Measurements from ENCODE around the gene ZCCHC4.

The ZCCHC4 gene

GRCh38 chr4:25347473-25347872 lies 34.9 kb downstream of the ZCCHC4 start:
- H2BK15ac ChIP-seq (ENCODE audit: low read length): no peak overlapping the region
- DNase-seq (ENCODE audit: low spot score): no peak
- H3K18ac ChIP-seq (ENCODE audit: low read length): no peak overlapping the region
- H3K4me3 ChIP-seq (ENCODE audit: low read length in 2 of 2): no peak overlapping the region
- no peak overlapping the region for H3K4ac ChIP-seq (ENCODE audit: low read length)
- no peaks in the 10 kb centered on the region for H3K4me1 ChIP-seq (ENCODE audit: control insufficient read depth in 2 of 2, insufficient read depth in 1 of 2, low read depth in 1 of 2, low read length in 2 of 2)
- no peak overlapping the region for H3K9ac ChIP-seq (ENCODE audit: low read depth, low read length, poor library complexity)
- H3K79me1 ChIP-seq (ENCODE audit: low read depth, low read length): peaks cover 2% of the 10 kb centered on the region
- no peak overlapping the region for H2BK12ac ChIP-seq (ENCODE audit: low read length)
- no peak overlapping the region for H4K91ac ChIP-seq (ENCODE audit: low read depth, low read length, poor library complexity)
- no peak overlapping the region for H2AFZ ChIP-seq (ENCODE audit: low read length)
- no peak overlapping the region for H2AK5ac ChIP-seq (ENCODE audit: low read depth, low read length)
- peaks cover 2 to 3% of the 10 kb centered on the region in 2 donors for H3K36me3 ChIP-seq (replicated peaks in 1 of 2; ENCODE audit: control insufficient read depth in 2 of 2, insufficient read depth in 2 of 2, low read length in 2 of 2)
- no peak overlapping the region for H3K14ac ChIP-seq (ENCODE audit: low read length)
- no CpG with 5 or more reads among the region's 2 CpGs for WGBS, 2 donors (ENCODE audit: extremely low coverage in 2 of 2, insufficient read length in 2 of 2, insufficient replicate concordance in 1 of 2)
- H4K8ac ChIP-seq (ENCODE audit: low read depth, low read length): no peak overlapping the region
- no peaks in the 10 kb centered on the region for H3K9me3 ChIP-seq (replicated peaks in 1 of 2; ENCODE audit: control insufficient read depth in 2 of 2, insufficient read depth in 1 of 2, low read depth in 1 of 2, low read length in 2 of 2)
- no peak overlapping the region for H2BK5ac ChIP-seq (ENCODE audit: low read length)
- H2BK120ac ChIP-seq (ENCODE audit: low read depth, low read length): no peak overlapping the region
- H3K27ac ChIP-seq (replicated peaks; ENCODE audit: low read length): no peak overlapping the region
- no peak overlapping the region for H3K23ac ChIP-seq (ENCODE audit: low read depth, low read length, poor library complexity)
- no peak overlapping the region for H3K4me2 ChIP-seq (ENCODE audit: insufficient read depth, low read length, poor library complexity, severe bottlenecking)
- H3K27me3 ChIP-seq (ENCODE audit: control insufficient read depth in 3 of 3, insufficient read depth in 3 of 3, low read depth in 1 of 3, low read length in 3 of 3): no peaks in the 10 kb centered on the region

- no peak overlapping the region for H2BK120ac ChIP-seq (ENCODE audit: low read depth, low read length)
- H3K23ac ChIP-seq (ENCODE audit: low read depth, low read length, poor library complexity): no peak overlapping the region
- no peak overlapping the region for H3K9ac ChIP-seq (ENCODE audit: low read depth, low read length, poor library complexity)
- H4K91ac ChIP-seq (ENCODE audit: low read depth, low read length, poor library complexity): no peak overlapping the region
- H3K27ac ChIP-seq (replicated peaks; ENCODE audit: low read length): no peak overlapping the region
- no peak overlapping the region for H2BK5ac ChIP-seq (ENCODE audit: low read length)
- H3K14ac ChIP-seq (ENCODE audit: low read length): no peak overlapping the region
- no peak overlapping the region for H3K4ac ChIP-seq (ENCODE audit: low read length)
- H3K36me3 ChIP-seq (replicated peaks in 1 of 2; ENCODE audit: control insufficient read depth in 2 of 2, insufficient read depth in 2 of 2, low read length in 2 of 2): peaks cover 2 to 3% of the 10 kb centered on the region in 2 donors
- no peak overlapping the region for H4K8ac ChIP-seq (ENCODE audit: low read depth, low read length)
- H2BK15ac ChIP-seq (ENCODE audit: low read length): no peak overlapping the region
- no peak for DNase-seq (ENCODE audit: low spot score)
- no peak overlapping the region for H2AFZ ChIP-seq (ENCODE audit: low read length)
- no peaks in the 10 kb centered on the region for H3K27me3 ChIP-seq (ENCODE audit: control insufficient read depth in 3 of 3, insufficient read depth in 3 of 3, low read depth in 1 of 3, low read length in 3 of 3)
- H2AK5ac ChIP-seq (ENCODE audit: low read depth, low read length): no peak overlapping the region
- no peaks in the 10 kb centered on the region for H3K9me3 ChIP-seq (replicated peaks in 1 of 2; ENCODE audit: control insufficient read depth in 2 of 2, insufficient read depth in 1 of 2, low read depth in 1 of 2, low read length in 2 of 2)
- peaks cover 2% of the 10 kb centered on the region for H3K79me1 ChIP-seq (ENCODE audit: low read depth, low read length)
- no peak overlapping the region for H3K18ac ChIP-seq (ENCODE audit: low read length)
- no peaks in the 10 kb centered on the region for H3K4me1 ChIP-seq (ENCODE audit: control insufficient read depth in 2 of 2, insufficient read depth in 1 of 2, low read depth in 1 of 2, low read length in 2 of 2)
- WGBS, 2 donors (ENCODE audit: extremely low coverage in 2 of 2, insufficient read length in 2 of 2, insufficient replicate concordance in 1 of 2): no CpG with 5 or more reads among the region's 2 CpGs
- no peak overlapping the region for H3K4me3 ChIP-seq (ENCODE audit: low read length in 2 of 2)
- no peak overlapping the region for H2BK12ac ChIP-seq (ENCODE audit: low read length)
- H3K4me2 ChIP-seq (ENCODE audit: insufficient read depth, low read length, poor library complexity, severe bottlenecking): no peak overlapping the region
These were observed 35.4 kb downstream of the ZCCHC4 start for GRCh38 chr4:25347971-25348370.

- H3K18ac ChIP-seq (ENCODE audit: low read length): no peak overlapping the region
- H2AFZ ChIP-seq (ENCODE audit: low read length): no peak overlapping the region
- no peaks in the 10 kb centered on the region for H3K79me1 ChIP-seq (ENCODE audit: low read depth, low read length)
- no peak overlapping the region for H2BK5ac ChIP-seq (ENCODE audit: low read length)
- no peak overlapping the region for H2BK12ac ChIP-seq (ENCODE audit: low read length)
- no peak for DNase-seq (ENCODE audit: low spot score)
- no peak overlapping the region for H2BK120ac ChIP-seq (ENCODE audit: low read depth, low read length)
- no peak overlapping the region for H4K8ac ChIP-seq (ENCODE audit: low read depth, low read length)
- H4K91ac ChIP-seq (ENCODE audit: low read depth, low read length, poor library complexity): no peak overlapping the region
- H3K27me3 ChIP-seq (ENCODE audit: control insufficient read depth in 3 of 3, insufficient read depth in 3 of 3, low read depth in 1 of 3, low read length in 3 of 3): no peaks in the 10 kb centered on the region
- no peak overlapping the region for H3K27ac ChIP-seq (replicated peaks; ENCODE audit: low read length)
- H3K9ac ChIP-seq (ENCODE audit: low read depth, low read length, poor library complexity): no peak overlapping the region
- H3K9me3 ChIP-seq (replicated peaks in 1 of 2; ENCODE audit: control insufficient read depth in 2 of 2, insufficient read depth in 1 of 2, low read depth in 1 of 2, low read length in 2 of 2): no peaks in the 10 kb centered on the region
- H2AK5ac ChIP-seq (ENCODE audit: low read depth, low read length): no peak overlapping the region
- no peak overlapping the region for H3K4me2 ChIP-seq (ENCODE audit: insufficient read depth, low read length, poor library complexity, severe bottlenecking)
- H3K14ac ChIP-seq (ENCODE audit: low read length): no peak overlapping the region
- no peak overlapping the region for H3K4me3 ChIP-seq (ENCODE audit: low read length in 2 of 2)
- peaks cover 2 to 3% of the 10 kb centered on the region in 2 donors for H3K36me3 ChIP-seq (replicated peaks in 1 of 2; ENCODE audit: control insufficient read depth in 2 of 2, insufficient read depth in 2 of 2, low read length in 2 of 2)
- H3K4me1 ChIP-seq (ENCODE audit: control insufficient read depth in 2 of 2, insufficient read depth in 1 of 2, low read depth in 1 of 2, low read length in 2 of 2): no peaks in the 10 kb centered on the region
- no peak overlapping the region for H2BK15ac ChIP-seq (ENCODE audit: low read length)
- no CpG with 5 or more reads among the region's 2 CpGs for whole genome bisulfite sequencing, 2 donors (ENCODE audit: extremely low coverage in 2 of 2, insufficient read length in 2 of 2, insufficient replicate concordance in 1 of 2)
- H3K23ac ChIP-seq (ENCODE audit: low read depth, low read length, poor library complexity): no peak overlapping the region
- no peak overlapping the region for H3K4ac ChIP-seq (ENCODE audit: low read length)
These were observed 38.0 kb downstream of the ZCCHC4 start for GRCh38 chr4:25350561-25350960.

GRCh38 chr4:25351777-25352416 lies 39.3 kb downstream of the ZCCHC4 start:
- WGBS, 2 donors (ENCODE audit: extremely low coverage in 2 of 2, insufficient read length in 2 of 2, insufficient replicate concordance in 1 of 2): no CpG with 5 or more reads among the region's 4 CpGs
- Histone ChIP-seq H3K14ac (ENCODE audit: low read length) (no peak overlapping the region), H2BK120ac (ENCODE audit: low read depth, low read length) (no peak overlapping the region), H2BK5ac (ENCODE audit: low read length) (no peak overlapping the region), H3K79me1 (ENCODE audit: low read depth, low read length) (no peaks in the 10 kb centered on the region), H3K23ac (ENCODE audit: low read depth, low read length, poor library complexity) (no peak overlapping the region), H3K27me3 (ENCODE audit: control insufficient read depth in 3 of 3, insufficient read depth in 3 of 3, low read depth in 1 of 3, low read length in 3 of 3) (no peaks in the 10 kb centered on the region), H2BK12ac (ENCODE audit: low read length) (no peak overlapping the region), H4K8ac (ENCODE audit: low read depth, low read length) (no peak overlapping the region), H2AK5ac (ENCODE audit: low read depth, low read length) (no peak overlapping the region), H3K36me3 (replicated peaks in 1 of 2; ENCODE audit: control insufficient read depth in 2 of 2, insufficient read depth in 2 of 2, low read length in 2 of 2) (peaks cover 2 to 3% of the 10 kb centered on the region in 2 donors), H3K9ac (ENCODE audit: low read depth, low read length, poor library complexity) (no peak overlapping the region), H3K4ac (ENCODE audit: low read length) (no peak overlapping the region), H4K91ac (ENCODE audit: low read depth, low read length, poor library complexity) (no peak overlapping the region), H3K4me1 (ENCODE audit: control insufficient read depth in 2 of 2, insufficient read depth in 1 of 2, low read depth in 1 of 2, low read length in 2 of 2) (no peaks in the 10 kb centered on the region), H3K18ac (ENCODE audit: low read length) (no peak overlapping the region), H3K4me2 (ENCODE audit: insufficient read depth, low read length, poor library complexity, severe bottlenecking) (no peak overlapping the region), H2BK15ac (ENCODE audit: low read length) (no peak overlapping the region), H3K9me3 (replicated peaks in 1 of 2; ENCODE audit: control insufficient read depth in 2 of 2, insufficient read depth in 1 of 2, low read depth in 1 of 2, low read length in 2 of 2) (no peaks in the 10 kb centered on the region), H3K27ac (replicated peaks; ENCODE audit: low read length) (no peak overlapping the region), H3K4me3 (ENCODE audit: low read length in 2 of 2) (no peak overlapping the region), H2AFZ (ENCODE audit: low read length) (no peak overlapping the region)
- no peak for DNase-seq (ENCODE audit: low spot score)

All from neuronal stem cell (in vitro differentiated cells).